Fibroblast of lung (primary cell): ENCODE results near the gene TIMP2. TPM values are rescaled to one million over a fixed set of nuclear protein-coding genes. Genes with fewer than 3 reads are reported as not detected.
A peak's percentile ranks its signal among the peaks of the same experiment; 100 is the strongest.

Experiments
- DNase-seq, 2 donors: peaks; one replicate each; pipeline versions ENCODE4 v3.0.0 to v3.0.0-alpha.2; 2010; ENCODE audit warnings: low read depth in 2 of 2
- H2AFZ ChIP-seq: 2 replicates; pipeline ENCODE4 v1.5.1; 2012; ENCODE audit warnings: low read length, control low read depth, inconsistent platforms
- H3K27ac ChIP-seq: 2 replicates; pipeline ENCODE4 v1.5.1; 2011; ENCODE audit warnings: low read length, control low read depth; ENCODE audit not compliant: insufficient read depth
- H3K27me3 ChIP-seq: 2 replicates; pipeline ENCODE4 v1.5.1; 2011; ENCODE audit warnings: mild to moderate bottlenecking, low read length; ENCODE audit not compliant: control insufficient read depth, insufficient read depth
- H3K36me3 ChIP-seq: 2 replicates; pipeline ENCODE4 v1.5.1; 2011; ENCODE audit warnings: low read length; ENCODE audit not compliant: control insufficient read depth, insufficient read depth
- H3K4me1 ChIP-seq: 2 replicates; pipeline ENCODE4 v1.5.1; 2011; ENCODE audit warnings: low read length; ENCODE audit not compliant: control insufficient read depth, insufficient read depth; ENCODE audit errors: extremely low read depth
- H3K4me2 ChIP-seq: 2 replicates; pipeline ENCODE4 v1.5.1; 2011; ENCODE audit warnings: low read length, control low read depth; ENCODE audit not compliant: insufficient read depth; ENCODE audit errors: extremely low read depth
- H3K4me3 ChIP-seq, 4 experiments: fragments of 200-600 bp in 1 of 4; sonication (generic) in 1 of 4; replicated peaks in 1 of 4; 2 replicates each; pipeline ENCODE4 v1.5.1; 2011 to 2016; ENCODE audit warnings: low read length in 4 of 4, low read depth in 3 of 4, mild to moderate bottlenecking in 3 of 4, control low read depth in 2 of 4, inconsistent platforms in 1 of 4, mixed read lengths in 1 of 4; ENCODE audit not compliant: insufficient read depth in 1 of 4; ENCODE audit errors: control extremely low read depth in 1 of 4
- H3K79me2 ChIP-seq: 2 replicates; pipeline ENCODE4 v1.5.1; 2012; ENCODE audit warnings: mild to moderate bottlenecking, low read length, inconsistent platforms; ENCODE audit not compliant: control insufficient read depth, insufficient read depth
- H3K9ac ChIP-seq: 2 replicates; pipeline ENCODE4 v1.5.1; 2011; ENCODE audit warnings: mild to moderate bottlenecking, low read length, control low read depth; ENCODE audit not compliant: insufficient read depth
- H3K9me3 ChIP-seq: 2 replicates; pipeline ENCODE4 v1.5.1; 2012; ENCODE audit warnings: low read depth, low read length; ENCODE audit not compliant: control insufficient read depth, insufficient read depth
- H4K20me1 ChIP-seq: 2 replicates; pipeline ENCODE4 v1.5.1; 2011; ENCODE audit warnings: low read length; ENCODE audit not compliant: control insufficient read depth, insufficient read depth; ENCODE audit errors: extremely low read depth
- CTCF ChIP-seq, 2 donors: IDR thresholded peaks in 1 of 2; conservative IDR thresholded peaks in 1 of 2; 1 replicate in 1 of 2; 2 replicates in 1 of 2; pipeline ENCODE4 v1.5.1; 2011 to 2012; ENCODE audit warnings: low read length in 2 of 2, control low read depth in 1 of 2, inconsistent platforms in 1 of 2, low read depth in 1 of 2, mild to moderate bottlenecking in 1 of 2
- EZH2 ChIP-seq: IDR thresholded peaks from 2 replicates; pipeline ENCODE4 v1.5.1; 2012; ENCODE audit warnings: low read length, control low read depth, mild to moderate bottlenecking; ENCODE audit errors: missing control alignments
- polyA plus RNA-seq, 2 donors: library from polyadenylated mRNA; depleted of rRNA in 1 of 2; stranded (reverse) in 1 of 2; unstranded in 1 of 2; fragments of >200 nt; gene quantifications; 2 replicates each; pipeline ENCODE4 v1.2.1, GENCODE V29; 2011 to 2012; ENCODE audit warnings: missing spikeins in 1 of 2
- total RNA-seq: library from RNA; depleted of rRNA; stranded (reverse); fragments of >200 nt; gene quantifications from 2 replicates; pipeline ENCODE4 v1.2.1, GENCODE V29; 2014

The TIMP2 gene
- total and polyA plus RNA-seq, 2 donors (not counting 1 experiment from before 2014, with no cell fraction given): 155 to 745 TPM

GRCh38 chr17:78944956-78945355, 19.8 kb upstream of the TIMP2 start:
- no peaks in the 10 kb centered on the region for H3K36me3 ChIP-seq
- H3K79me2 ChIP-seq: no peaks in the 10 kb centered on the region
- peaks cover 7% of the 10 kb centered on the region for H3K27me3 ChIP-seq
- H3K4me2 ChIP-seq: no peak overlapping the region
- H3K4me1 ChIP-seq: peaks cover 2% of the 10 kb centered on the region
- no peak for TF ChIP-seq EZH2
- no peak for TF ChIP-seq CTCF (conservative IDR thresholded peaks at IDR 0.05 in 1 of 2, IDR thresholded peaks at IDR 0.05 in 1 of 2; ENCODE audit: low read depth in 1 of 2, low read length in 2 of 2)
- no peak for DNase-seq
- no peaks in the 10 kb centered on the region for H4K20me1 ChIP-seq
- no peak overlapping the region for H3K27ac ChIP-seq
- H3K9me3 ChIP-seq: no peaks in the 10 kb centered on the region
- no peak overlapping the region for H2AFZ ChIP-seq
- no peak overlapping the region for H3K9ac ChIP-seq
- no peak overlapping the region for H3K4me3 ChIP-seq

GRCh38 chr17:78944026-78944425, 18.8 kb upstream of the TIMP2 start:
- DNase-seq: no peak
- Histone ChIP-seq H2AFZ (no peak overlapping the region), H3K4me3 (no peak overlapping the region), H3K9me3 (no peaks in the 10 kb centered on the region), H3K27ac (no peak overlapping the region), H3K9ac (no peak overlapping the region), H3K4me2 (no peak overlapping the region), H4K20me1 (no peaks in the 10 kb centered on the region), H3K4me1 (peaks cover 2% of the 10 kb centered on the region), H3K27me3 (peaks cover 7% of the 10 kb centered on the region), H3K79me2 (no peaks in the 10 kb centered on the region), H3K36me3 (no peaks in the 10 kb centered on the region)
- TF ChIP-seq CTCF (conservative IDR thresholded peaks at IDR 0.05 in 1 of 2, IDR thresholded peaks at IDR 0.05 in 1 of 2; ENCODE audit: low read depth in 1 of 2, low read length in 2 of 2) (no peak), EZH2 (no peak)

GRCh38 chr17:78940708-78941107, 15.5 kb upstream of the TIMP2 start:
- H3K4me2 ChIP-seq: no peak overlapping the region

More at GRCh38 chr17:78940708-78941107, 15.5 kb upstream of the TIMP2 start:
- peak in 1 of 2 donors; percentile 72 for DNase-seq
- Histone ChIP-seq H3K9me3 (no peaks in the 10 kb centered on the region), H3K36me3 (no peaks in the 10 kb centered on the region), H3K79me2 (no peaks in the 10 kb centered on the region), H2AFZ (no peak overlapping the region), H4K20me1 (no peaks in the 10 kb centered on the region), H3K9ac (no peak overlapping the region), H3K4me1 (peaks cover 4% of the 10 kb centered on the region), H3K4me3 (no peak overlapping the region), H3K27me3 (peaks cover 7% of the 10 kb centered on the region), H3K27ac (no peak overlapping the region)
- no peak for TF ChIP-seq CTCF (conservative IDR thresholded peaks at IDR 0.05 in 1 of 2, IDR thresholded peaks at IDR 0.05 in 1 of 2; ENCODE audit: low read depth in 1 of 2, low read length in 2 of 2)
- no peak for TF ChIP-seq EZH2
